GM18508 (cell line): Measurements from ENCODE around the gene SCT.

Experiments used
- ATAC-seq: cut with Tn5 transposase; IDR thresholded peaks from one replicate; pipeline ENCODE4 v1.9.1; 2021; ENCODE audit warnings: moderate number of reproducible peaks; ENCODE audit not compliant: insufficient read depth, unreplicated experiment

Gene SCT

DNA sequence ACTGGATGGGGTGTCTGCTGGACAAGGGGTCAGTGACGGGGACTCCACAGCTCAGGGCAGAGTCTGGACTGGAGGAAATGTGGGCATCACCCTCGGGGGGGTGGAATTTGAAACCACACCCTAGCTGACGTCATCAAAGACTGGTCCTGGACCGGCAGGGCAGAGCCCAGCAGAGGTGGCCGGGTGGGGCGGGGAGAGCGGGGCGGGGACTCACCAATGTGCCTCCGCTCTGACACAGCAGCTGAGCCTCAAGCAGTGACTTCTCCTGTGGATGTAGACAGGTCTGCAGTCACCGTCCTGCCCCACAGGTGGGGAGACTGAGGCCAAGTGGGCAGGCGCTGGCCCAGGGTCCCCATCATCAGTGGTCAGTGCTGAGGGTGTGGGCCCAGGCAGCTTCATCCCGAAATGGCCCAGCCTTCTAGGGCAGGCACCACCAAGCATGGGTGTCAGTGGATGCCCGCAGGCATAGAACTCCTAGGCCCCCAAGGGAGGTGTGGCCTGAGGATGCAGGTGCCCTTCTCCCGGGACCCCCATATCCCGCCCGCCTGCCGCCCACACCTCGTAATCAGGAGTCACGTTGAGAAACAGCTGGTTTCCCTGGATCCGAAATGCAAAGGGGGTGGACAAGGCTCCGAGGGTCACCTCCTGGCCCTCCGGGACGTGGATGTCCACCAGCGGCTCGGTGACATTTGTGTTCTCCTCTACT lies 2.8 kb downstream of the SCT start:
- ATAC-seq: no peak

DNA sequence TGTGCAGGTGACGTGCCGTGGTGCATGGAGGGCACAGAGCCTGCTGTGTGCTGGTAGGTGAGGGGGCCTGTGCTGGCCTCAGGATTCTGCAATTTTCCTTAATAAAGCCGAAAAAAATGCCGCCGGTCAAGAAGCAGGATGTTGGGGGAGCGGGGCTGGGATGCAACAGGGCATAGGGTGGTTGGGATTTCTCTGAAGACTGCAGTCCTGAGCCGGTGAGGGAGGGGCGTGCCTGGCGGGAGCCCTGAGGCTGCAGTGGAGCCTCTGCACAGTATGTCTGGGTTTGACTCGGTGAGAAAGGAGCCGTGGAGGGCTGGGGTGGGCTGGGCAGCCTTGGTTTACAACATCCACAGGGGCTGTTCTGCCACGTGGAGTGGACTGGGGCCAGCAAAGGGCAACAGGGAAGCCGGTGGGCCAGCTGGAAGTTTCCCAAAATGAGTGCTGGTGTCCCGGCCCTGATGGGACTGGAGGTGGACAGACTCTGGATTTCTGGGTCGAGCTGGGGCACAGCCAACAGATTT lies 3.6 kb downstream of the SCT start:
- no peak for ATAC-seq

DNA sequence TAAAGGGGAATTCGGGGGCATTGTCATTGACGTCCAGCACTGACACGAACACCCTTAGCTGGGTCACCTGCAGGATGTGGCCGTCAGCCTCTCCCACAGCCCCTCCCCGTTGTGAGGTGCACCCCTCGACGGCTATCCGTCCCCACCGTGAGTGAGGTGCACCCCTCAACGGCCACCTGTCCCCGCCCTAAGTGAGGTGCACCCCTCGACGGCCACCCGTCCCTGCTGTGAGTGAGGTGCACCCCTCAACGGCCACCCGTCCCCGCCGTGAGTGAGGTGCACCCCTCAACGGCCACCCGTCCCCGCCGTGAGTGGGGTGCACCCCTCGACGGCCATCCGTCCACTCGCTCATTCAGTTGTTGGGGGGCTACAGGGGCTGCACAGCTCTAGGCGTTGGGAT lies 5.1 kb downstream of the SCT start:
- ATAC-seq: no peak

DNA sequence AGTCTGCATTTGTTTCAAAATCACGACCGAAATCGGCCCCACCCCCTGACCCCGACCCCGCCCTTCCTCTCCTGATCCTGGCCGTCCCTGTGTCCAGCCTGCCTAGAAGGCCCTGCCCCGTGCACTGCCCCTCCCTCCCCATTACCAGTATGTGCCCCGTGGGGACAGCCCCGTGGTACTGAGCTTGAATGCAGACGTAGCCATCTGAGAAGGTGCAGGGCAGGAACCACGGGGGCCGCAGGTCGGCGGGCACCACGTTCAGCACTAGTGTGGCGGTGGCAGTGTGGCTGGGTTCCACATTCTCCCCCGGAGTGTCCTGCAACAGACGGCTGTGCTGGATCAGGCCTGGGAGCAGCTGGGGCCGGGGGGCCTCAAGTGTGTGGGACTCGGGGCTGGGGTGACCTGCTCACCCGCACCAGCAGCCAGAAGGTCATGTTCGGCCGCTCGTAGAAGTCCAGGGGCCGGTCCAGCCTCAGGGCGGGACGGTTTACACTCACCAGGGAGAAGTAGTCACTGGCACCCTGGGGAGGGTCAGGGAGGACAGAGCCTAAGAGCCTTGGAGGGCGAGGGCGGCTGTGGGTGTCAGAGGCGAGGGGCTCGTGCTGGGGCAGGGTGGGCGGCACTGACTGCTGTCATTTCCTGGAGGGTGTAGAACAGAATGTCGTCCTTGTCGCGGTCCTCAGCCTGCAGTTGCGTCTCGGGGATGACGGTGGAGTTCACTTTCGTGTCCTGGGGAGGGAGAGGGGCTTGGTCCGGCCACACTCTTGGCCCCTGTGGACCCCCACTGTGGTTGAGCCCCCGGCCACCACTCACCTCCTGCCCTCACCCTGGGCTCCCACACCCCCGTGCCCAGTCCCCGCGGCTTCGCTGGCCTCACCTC lies 5.8 kb downstream of the SCT start:
- ATAC-seq: no peak

DNA sequence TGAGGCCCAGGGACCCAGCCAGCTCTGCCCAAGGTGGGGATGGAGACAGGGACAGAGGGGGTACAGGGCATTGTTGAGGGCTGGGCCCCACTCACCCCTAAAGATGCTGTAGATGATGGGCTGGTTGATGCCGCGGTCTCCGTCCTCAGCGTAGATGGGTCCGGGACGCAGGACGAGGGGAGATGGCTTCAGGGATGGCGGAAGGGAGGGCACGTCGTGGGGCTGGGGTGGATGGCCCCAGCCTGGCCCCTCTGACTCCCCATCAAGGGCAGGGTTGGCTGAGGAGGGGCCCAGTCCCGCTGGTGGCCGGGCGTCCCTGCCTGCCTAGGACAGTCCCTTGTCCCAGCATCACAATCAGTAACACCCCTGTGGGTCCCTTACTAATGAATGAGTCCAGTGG lies 6.8 kb downstream of the SCT start:
- ATAC-seq: no peak

DNA sequence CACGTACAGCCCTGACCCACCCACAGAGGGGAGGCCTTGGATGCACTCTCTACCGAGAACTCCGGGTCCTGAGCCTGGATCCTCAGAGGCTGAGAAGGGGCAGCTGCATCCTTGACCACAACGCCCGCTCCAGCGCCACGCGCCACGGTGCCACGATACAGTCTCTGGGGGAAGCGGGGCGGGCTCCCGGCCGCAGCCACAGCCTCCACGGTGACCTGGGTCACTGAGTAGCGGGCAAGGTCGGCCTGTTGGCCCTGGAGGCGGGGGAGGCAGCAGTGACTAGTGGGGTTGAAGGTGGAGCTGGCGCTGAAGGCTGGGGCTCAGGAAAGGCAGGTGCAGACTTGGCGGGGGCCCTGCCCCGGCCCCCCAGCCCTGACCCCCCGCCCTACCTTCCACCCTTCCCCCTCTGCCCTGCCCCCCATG lies 7.3 kb downstream of the SCT start:
- no peak for ATAC-seq

DNA sequence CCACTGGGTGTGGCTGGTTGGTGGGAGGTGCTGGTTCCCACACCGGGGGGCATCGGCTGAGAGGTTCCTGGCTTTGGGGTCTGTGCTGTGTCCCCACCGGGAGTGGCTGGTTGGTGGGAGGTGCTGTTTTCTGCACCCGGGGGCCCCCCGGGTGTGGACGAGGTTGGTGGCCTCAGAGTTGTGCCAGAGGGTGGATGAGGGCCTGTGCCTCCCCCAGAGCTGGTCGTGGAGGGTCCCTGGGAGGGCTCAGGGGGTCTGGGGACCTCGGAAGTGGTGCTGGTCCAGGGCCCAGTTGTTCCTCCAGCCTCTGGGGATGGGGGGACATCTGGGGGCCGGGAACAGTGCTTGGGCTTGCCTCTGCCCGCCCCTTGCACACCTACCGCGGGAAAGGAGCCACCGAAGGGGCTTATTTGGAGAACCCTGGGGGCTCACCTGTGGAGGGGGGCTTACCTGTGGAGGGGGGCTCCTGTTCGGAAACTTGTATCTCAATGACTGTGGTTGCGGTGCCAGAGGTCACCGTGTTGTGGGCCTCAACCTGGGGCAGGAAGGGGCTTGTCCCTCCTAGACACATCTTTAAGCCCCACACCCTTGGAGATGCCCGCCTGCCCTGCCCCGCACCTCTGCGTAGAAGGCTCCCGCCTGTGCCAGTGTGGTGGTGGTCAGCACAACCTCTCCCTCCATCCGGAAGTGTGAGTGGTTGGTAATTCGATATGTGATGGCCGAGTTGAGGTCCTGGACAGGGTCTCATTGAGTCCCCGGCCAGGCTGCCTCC lies 7.9 kb downstream of the SCT start:
- no peak for ATAC-seq

DNA sequence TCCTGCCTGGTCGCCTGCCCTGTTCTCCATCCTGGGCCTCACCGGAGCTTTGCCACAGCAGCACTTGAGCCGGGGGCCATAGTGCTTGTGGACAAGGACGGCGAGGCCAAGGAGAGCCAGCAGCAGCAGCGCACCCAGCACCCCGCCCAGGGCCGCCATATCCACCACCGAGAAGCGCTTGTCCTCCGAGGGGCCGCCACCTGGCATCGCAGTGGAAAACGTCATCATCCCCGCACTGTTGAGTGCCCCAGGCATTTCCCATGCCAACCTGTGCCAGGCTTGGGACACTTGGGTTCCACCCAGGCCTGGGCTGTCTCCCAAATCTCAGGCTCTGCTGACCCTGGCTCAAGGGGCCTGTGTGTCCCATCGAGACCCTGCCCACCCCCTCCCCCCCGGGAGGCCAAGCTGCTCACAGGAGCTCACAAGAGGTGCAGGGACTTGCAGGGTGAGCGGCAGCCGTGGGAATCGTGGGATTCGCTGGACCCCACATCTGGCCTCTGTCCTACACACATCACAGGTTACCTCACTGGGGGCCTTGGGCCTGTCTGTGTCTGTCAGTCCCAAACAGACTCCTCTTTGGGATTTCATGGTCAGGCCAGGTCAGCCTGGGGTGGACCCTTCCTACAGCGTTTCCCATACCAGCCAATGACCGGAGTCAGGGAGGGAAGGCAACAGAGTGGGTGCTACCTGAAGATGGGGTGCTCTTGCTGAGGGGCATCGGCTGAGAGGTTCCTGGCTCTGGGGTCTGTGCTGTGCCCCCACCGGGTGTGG lies 8.9 kb downstream of the SCT start:
- ATAC-seq: no peak

DNA sequence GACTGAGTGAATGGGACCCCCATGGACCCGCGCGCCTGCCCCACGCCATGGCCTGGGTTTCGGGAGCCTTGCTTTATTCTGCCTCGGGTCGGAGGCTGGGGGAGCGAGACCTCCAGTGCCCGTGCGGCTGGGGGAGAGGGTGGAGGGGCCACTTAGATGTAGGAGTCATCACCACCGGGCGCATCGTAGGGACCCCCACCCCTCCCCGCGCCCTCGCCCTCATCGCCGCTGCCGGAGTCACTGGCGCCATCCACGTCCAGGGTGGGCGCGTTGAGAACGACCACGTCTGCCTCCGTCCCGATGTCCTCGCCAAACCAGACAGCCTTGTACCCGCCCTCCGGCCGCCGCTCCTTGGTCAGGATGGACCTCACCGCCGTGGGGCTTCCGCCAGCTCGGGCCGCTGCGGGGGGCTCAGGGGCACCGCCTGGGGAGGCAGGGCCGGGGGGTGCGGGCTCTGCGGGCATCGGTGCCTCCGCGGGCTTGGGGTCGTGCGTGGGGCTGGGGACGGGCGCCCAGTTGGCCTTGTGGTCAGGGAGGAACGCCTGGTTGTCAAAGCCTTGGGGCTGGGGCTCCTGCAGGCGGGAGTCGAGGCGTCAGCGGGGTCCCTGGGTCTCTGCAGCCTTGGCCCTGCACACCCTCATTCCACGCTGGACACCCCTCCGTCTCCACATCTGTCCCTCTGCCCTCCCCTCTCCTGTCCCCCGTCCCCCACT lies 9.6 kb downstream of the SCT start:
- no peak for ATAC-seq

DNA sequence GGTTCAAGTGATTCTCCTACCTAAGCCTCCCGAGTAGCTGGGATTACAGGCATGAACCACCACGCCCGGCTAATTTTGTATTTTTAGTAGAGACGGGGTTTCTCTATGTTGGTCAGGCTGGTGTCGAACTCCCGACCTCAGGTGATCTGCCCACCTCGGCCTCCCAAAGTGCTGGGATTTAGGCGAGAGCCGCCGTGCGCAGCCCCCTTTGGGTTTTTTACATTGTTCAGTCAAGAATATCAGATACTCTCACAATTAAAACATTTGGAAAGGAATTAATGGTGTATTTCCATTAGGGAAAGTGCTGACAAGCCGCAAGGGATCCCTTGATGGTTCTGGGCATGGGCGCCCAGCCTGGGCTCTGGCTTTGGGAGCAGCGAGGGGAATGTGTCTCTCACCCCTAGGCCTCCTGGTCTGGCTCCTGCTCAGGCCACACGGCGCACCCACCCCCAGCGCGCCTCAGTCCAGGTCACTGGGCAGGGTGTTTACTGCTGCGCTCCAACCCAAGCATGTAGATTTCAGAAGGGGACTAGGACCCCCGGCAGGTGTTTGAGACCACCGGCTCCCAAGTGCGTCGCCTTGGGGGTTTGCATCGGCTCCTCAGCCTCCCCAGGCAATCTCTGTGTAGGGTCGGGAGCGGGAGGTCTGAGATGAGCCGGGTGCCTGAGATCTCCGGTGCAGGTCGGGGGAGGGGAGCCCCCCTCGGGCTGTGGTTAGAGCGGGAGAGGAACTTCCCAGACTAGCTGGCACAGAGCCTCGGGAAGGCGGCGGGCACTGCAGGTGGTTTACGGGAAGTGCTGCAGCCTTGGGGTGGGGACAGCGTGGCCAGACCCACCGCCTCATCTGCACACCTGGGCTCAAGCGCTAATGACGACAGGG lies 10.4 kb downstream of the SCT start:
- ATAC-seq: no peak

DNA sequence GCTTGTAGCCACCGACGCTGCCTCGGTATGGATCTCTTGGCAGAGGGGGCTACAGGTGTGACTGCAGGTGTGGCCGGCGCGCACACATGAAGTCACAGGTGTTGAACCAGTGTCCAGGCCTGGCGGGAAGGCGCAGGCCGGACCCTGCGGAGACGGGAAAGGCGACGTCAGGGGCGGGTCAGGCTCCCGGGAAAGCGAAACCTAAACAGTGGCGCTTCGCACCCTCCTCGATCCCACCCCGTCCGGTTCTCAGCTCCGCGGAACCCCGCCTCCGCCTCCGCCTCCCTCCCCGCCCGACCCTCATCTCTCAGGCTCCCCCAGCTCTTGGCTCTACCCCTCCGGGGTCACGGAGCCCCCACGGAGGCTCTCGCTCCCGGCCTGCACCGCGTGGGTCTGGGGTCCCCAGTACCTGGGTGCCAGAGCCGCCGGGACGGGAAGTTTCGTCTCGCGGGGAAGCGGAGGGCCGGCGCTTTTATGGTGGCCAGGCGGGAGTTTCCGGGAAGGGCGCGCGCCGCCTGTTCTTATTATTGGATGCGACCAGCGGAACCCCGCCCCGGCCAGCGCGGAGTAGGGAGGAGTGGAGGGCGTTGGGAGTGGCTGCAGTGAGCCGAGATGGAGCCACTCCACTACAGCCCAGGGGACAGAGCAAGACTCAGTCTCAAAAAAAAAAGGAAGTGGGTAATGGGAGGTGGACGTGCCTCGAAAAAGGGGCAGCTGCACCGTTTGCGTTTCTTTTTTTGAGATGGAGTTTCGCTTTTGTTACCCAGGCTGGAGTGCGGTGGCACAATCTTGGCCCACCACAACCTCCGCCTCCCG lies 11.3 kb downstream of the SCT start, which contains the start of gene IRF7:
Gene IRF7 (minus strand): TSS at position 447 of the 816 bp plus-strand sequence. CDS start 586 bp downstream, outside the sequence.
- ATAC-seq: peak; percentile 46

DNA sequence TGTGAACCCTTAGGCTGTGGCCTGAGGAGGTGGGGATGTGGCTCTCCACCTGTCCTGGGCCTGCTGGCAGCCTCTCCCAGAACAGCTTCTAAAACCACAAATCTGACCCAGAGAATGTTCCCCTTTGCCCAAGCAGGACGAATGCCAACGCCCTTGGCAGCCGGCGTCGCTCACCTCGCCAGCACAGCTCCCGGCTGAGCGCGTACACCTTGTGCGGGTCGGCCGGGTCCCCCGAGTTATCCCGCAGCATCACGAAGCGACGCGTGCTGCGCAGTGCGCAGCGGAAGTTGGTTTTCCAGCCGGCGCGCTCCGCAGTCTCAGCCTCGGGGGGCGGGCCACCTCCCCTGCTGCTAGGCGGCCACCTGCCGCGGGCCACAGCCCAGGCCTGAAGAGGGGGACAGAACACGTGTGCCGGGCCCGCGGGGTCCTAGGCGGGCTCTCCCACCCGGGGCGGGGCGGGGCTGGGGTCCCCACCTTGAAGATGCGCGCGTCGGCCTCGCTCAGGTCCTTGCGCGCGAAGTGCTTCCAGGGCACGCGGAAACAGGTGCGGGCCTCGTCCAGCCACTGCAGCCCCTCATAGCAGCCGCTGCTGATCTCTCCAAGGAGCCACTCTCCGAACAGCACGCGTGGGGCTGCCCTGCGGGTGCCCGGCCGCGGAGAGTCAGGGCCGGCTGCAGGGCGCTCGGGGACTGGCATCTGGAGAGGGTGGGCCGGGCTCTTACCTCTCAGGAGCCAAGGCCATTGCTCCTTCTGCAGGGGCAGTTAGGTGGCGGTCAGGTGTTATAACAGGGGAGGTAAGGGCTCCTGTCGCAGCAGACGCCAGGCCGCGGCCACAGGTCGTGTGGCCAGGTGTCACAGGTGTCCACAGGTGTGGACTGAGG lies 12.1 kb downstream of the SCT start:
- ATAC-seq: no peak

DNA sequence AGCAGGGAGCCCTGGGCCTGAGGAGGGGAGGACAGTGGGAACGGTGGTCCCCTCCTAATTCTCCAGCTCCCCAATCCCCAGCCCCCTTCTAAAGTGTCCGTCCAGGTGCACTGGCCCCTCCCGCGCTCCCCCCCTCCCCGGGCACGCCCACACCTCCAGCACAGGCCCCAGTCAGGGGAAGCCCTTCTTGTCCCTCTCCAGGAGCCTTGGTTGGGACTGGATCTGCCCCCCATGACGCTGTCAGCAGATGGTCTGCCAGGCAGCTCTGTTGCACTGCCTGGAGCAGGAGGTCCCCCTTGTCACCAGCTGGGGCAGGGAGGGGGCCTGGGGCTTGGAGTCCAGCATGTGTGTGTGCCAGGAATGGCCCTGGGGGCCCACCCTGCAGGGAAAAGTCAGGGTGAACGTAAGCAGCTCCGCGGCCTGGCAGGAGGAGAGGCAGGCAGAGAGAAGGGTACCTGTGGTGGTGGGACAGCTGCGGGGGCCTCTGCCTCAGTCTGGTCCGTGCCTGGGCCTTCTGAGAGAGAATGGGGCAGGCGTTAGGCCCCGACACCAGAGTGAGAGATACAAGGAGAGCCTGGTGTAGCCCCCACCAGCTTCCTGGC lies 12.9 kb downstream of the SCT start:
- ATAC-seq: no peak

DNA sequence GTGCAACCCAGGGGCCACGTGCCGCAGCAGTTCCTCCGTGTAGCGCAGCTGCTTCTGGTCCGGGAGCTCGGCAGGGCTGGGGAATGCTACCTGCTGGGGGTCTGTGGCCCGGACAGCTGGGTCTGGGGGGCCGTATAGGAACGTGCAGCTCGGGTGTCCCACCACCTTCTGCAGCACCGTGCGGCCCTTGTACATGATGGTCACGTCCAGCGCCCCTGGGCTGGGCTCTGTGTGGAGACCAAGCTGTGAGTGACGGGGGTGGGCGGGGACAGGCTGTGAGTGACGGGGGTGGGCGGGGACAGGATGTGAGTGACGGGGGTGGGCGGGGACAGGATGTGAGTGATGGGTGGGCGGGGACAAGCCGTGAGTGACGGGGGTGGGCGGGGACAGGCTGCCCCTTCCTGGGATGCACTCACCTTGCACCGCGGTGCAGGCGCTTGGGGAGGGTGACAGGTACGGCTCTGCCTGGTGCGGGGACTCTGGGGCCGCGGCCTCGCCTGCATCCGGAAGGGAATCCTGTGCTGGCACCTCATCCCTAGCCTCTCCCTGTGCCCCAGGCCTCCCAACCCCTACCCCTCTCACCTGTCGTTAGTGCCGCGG lies 13.5 kb downstream of the SCT start:
- ATAC-seq: no peak

DNA sequence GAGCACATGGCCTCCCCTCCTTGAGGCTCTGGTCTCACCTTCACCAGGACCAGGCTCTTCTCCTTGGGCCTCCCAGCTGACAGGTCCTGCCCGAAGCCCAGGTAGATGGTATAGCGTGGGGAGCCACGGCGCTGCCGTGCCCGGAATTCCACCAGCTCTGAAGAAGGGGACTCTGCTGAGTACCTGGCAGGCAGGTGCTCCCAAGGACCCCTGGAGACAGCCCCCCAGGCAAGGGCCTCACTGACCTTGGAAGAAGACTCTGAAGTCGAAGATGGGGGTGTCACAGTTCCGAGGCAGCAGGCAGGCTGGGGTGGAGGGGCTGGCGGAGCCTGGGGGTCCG lies 14.1 kb downstream of the SCT start:
- ATAC-seq: no peak
